A549 (cell line): ENCODE measurements around the gene PTPRJ.

ENCODE experiments used
- BHLHE40 ChIP-seq: IDR thresholded peaks from 2 replicates; pipeline ENCODE4 v1.6.1; 2012; ENCODE audit warnings: low read depth, low read length, inconsistent platforms
- CBX2 ChIP-seq: fragments of 200-600 bp; sonication (generic); IDR thresholded peaks from 2 replicates; pipeline ENCODE4 v1.6.1; 2016; ENCODE audit warnings: low read depth, mild to moderate bottlenecking, borderline replicate concordance
- CEBPB ChIP-seq, 2 experiments: fragments of >200 bp in 1 of 2; sonication (Bioruptor Twin) in 1 of 2; formaldehyde crosslinking in 1 of 2; IDR thresholded peaks; 2 replicates each; pipeline ENCODE4 v1.6.1; 2012 to 2016
- CTCF ChIP-seq: fragments of >200 bp; sonication (Bioruptor Twin); formaldehyde crosslinking; IDR thresholded peaks from 3 replicates; pipeline ENCODE4 v1.5.1; 2016
- ELK1 ChIP-seq: fragments of 150-350 bp; IDR thresholded peaks from 2 replicates; pipeline ENCODE4 v1.6.1; 2014; ENCODE audit warnings: low read depth, mild to moderate bottlenecking, low read length
- EP300 ChIP-seq, 2 experiments: fragments of >200 bp; sonication (Bioruptor Twin); formaldehyde crosslinking; IDR thresholded peaks; 2 replicates in 1 of 2; 3 replicates in 1 of 2; pipeline ENCODE4 v1.6.1; 2016 to 2017
- GATA3 ChIP-seq: IDR thresholded peaks from 2 replicates; pipeline ENCODE4 v1.6.1; 2012; ENCODE audit warnings: borderline replicate concordance
- JUN ChIP-seq, 2 experiments: fragments of >200 bp; sonication (Bioruptor Twin); formaldehyde crosslinking; IDR thresholded peaks; 2 replicates in 1 of 2; 3 replicates in 1 of 2; pipeline ENCODE4 v1.6.1; 2016 to 2017
- KDM1A ChIP-seq: fragments of 200-600 bp; sonication (generic); IDR thresholded peaks from 2 replicates; pipeline ENCODE4 v1.6.1; 2016; ENCODE audit warnings: low read depth, mild to moderate bottlenecking
- MAZ ChIP-seq: fragments of 150-350 bp; IDR thresholded peaks from 2 replicates; pipeline ENCODE4 v1.6.1; 2014; ENCODE audit warnings: antibody characterized with exemption, low read depth, low read length, borderline replicate concordance
- POLR2A ChIP-seq: IDR thresholded peaks from 2 replicates; pipeline ENCODE4 v1.6.1; 2012; ENCODE audit warnings: mild to moderate bottlenecking, low read length
- REST ChIP-seq: fragments of 200-600 bp; sonication (generic); IDR thresholded peaks from 2 replicates; pipeline ENCODE4 v1.6.1; 2016; ENCODE audit warnings: antibody characterized with exemption, mild to moderate bottlenecking, moderate library complexity
- ZNF302 ChIP-seq: fragments of 250-450 bp; sonication (Bioruptor Pico); IDR thresholded peaks from 2 replicates; pipeline ENCODE4 v1.9.0; 2021; ENCODE audit warnings: inconsistent platforms, mild to moderate bottlenecking, moderate library complexity

GRCh38 chr11:48129697-48130395, 149.5 kb downstream of the PTPRJ start:
- TF ChIP-seq CTCF (no peak), BHLHE40 (no peak), REST (no peak), CBX2 (no peak), JUN (IDR thresholded peaks at IDR 0.05) (no peak), GATA3 (no peak), MAZ (no peak), ZNF302 (CRISPR knock-in tag) (no peak), POLR2A (no peak), ELK1 (no peak), CEBPB (IDR thresholded peaks at IDR 0.05) (no peak), KDM1A (no peak), EP300 (IDR thresholded peaks at IDR 0.05) (no peak)
